Panc1 (cell line): ENCODE results near the gene CUTA. TPM values are rescaled to one million over a fixed set of nuclear protein-coding genes. Genes with fewer than 3 reads are reported as not detected.
A peak's percentile ranks its signal among the peaks of the same experiment; 100 is the strongest.

Experiments used
- ATAC-seq: fragments of 200-7000 bp; cut with Tn5 transposase; 2 replicates; pipeline ENCODE4 v1.9.1; 2020; ENCODE audit warnings: mild to moderate bottlenecking, moderate library complexity
- BruUV-seq: library from RNA; stranded (reverse); fragments of 400-500 nt; replicated peaks from 2 replicates; lab custom pipeline; 2021; lab: Mats Ljungman, UMichigan
- CTCF ChIA-PET: fragments of 300-600 bp; sonication (Branson Sonifier 250); formaldehyde crosslinking; loops from one replicate; lab custom pipeline; 2022; ENCODE audit warnings: antibody characterized with exemption; lab: Charles Lee
- POLR2A ChIA-PET: fragments of 300-600 bp; sonication (Branson Sonifier 250); formaldehyde crosslinking; loops from one replicate; lab custom pipeline; 2022; ENCODE audit warnings: antibody characterized with exemption; lab: Charles Lee
- DNase-seq: peaks from one replicate; pipeline ENCODE4 v3.0.0-alpha.2; 2010; ENCODE audit warnings: low read depth, low spot score
- H3K27ac ChIP-seq: 2 replicates; pipeline ENCODE4 v1.5.1; 2011; ENCODE audit warnings: mild to moderate bottlenecking, low read length, inconsistent platforms
- H3K27me3 ChIP-seq: fragments of 200-500 bp; sonication (Bioruptor generic); 2 replicates; pipeline ENCODE4 v1.6.0; 2014; ENCODE audit warnings: low read length, inconsistent platforms; ENCODE audit not compliant: control insufficient read depth, insufficient read depth
- H3K36me3 ChIP-seq: fragments of 200-500 bp; sonication (Bioruptor generic); 2 replicates; pipeline ENCODE4 v1.5.1; 2014; ENCODE audit warnings: inconsistent platforms, mild to moderate bottlenecking, low read length, moderate library complexity; ENCODE audit not compliant: control insufficient read depth, insufficient read depth
- H3K4me1 ChIP-seq: 2 replicates; pipeline ENCODE4 v1.5.1; 2011; ENCODE audit warnings: inconsistent platforms, mild to moderate bottlenecking, low read length, moderate library complexity; ENCODE audit not compliant: control insufficient read depth, insufficient read depth
- H3K4me3 ChIP-seq, 2 experiments: 2 replicates each; pipeline ENCODE4 v1.5.1; 2011 to 2012; ENCODE audit warnings: low read depth in 2 of 2, low read length in 2 of 2, mild to moderate bottlenecking in 2 of 2, inconsistent platforms in 1 of 2, moderate library complexity in 1 of 2
- H3K9me3 ChIP-seq: fragments of 200-500 bp; sonication (Bioruptor generic); 2 replicates; pipeline ENCODE4 v1.5.1; 2014; ENCODE audit warnings: low read depth, mild to moderate bottlenecking, inconsistent platforms, low read length, moderate library complexity; ENCODE audit not compliant: control insufficient read depth, insufficient read depth
- POLR2AphosphoS5 ChIP-seq: IDR thresholded peaks from 2 replicates; pipeline ENCODE4 v1.6.1; 2012; ENCODE audit warnings: mild to moderate bottlenecking, low read depth, low read length, moderate library complexity
- SIN3A ChIP-seq: IDR thresholded peaks from 2 replicates; pipeline ENCODE4 v1.6.1; 2012; ENCODE audit warnings: low read depth, mild to moderate bottlenecking, low read length, moderate library complexity, borderline replicate concordance; ENCODE audit not compliant: insufficient read depth
- TCF7L2 ChIP-seq: IDR thresholded peaks from 2 replicates; pipeline ENCODE4 v1.6.1; 2011; ENCODE audit warnings: mild to moderate bottlenecking, low read depth, low read length, inconsistent platforms
- in situ Hi-C: cut with HindIII; loops from 2 replicates; pipeline ENCODE4 v1.10.0; 2016; ENCODE audit warnings: low sequenced_read_pairs, low pct_unique_long_range_greater_than_20kb
- intact Hi-C: fragments of 100-400 bp; cut with micrococcal nuclease; formaldehyde crosslinking; loops from one replicate; pipeline ENCODE4 v1.10.0; 2022; ENCODE audit not compliant: unreplicated experiment
- total RNA-seq: library from RNA; stranded (reverse); gene quantifications from one replicate; pipeline ENCODE4 v1.2.1, GENCODE V29; 2021; ENCODE audit not compliant: unreplicated experiment
- TF ChIP-seq, protein P1 (sequence below), 2 experiments: IDR thresholded peaks; 2 replicates each; pipeline ENCODE4 v1.6.1; 2011 to 2012; ENCODE audit warnings: low read depth in 2 of 2, control low read depth in 1 of 2, low read length in 1 of 2, mild to moderate bottlenecking in 1 of 2, moderate library complexity in 1 of 2; ENCODE audit not compliant: insufficient read depth in 1 of 2
- TF ChIP-seq, protein P2 (sequence below): fragments of 450-650 bp; IDR thresholded peaks from 2 replicates; pipeline ENCODE4 v1.5.1; 2017; ENCODE audit warnings: mild to moderate bottlenecking

The CUTA gene
- total RNA-seq, 1 experiment from 2014 or later = 338 TPM

DNA sequence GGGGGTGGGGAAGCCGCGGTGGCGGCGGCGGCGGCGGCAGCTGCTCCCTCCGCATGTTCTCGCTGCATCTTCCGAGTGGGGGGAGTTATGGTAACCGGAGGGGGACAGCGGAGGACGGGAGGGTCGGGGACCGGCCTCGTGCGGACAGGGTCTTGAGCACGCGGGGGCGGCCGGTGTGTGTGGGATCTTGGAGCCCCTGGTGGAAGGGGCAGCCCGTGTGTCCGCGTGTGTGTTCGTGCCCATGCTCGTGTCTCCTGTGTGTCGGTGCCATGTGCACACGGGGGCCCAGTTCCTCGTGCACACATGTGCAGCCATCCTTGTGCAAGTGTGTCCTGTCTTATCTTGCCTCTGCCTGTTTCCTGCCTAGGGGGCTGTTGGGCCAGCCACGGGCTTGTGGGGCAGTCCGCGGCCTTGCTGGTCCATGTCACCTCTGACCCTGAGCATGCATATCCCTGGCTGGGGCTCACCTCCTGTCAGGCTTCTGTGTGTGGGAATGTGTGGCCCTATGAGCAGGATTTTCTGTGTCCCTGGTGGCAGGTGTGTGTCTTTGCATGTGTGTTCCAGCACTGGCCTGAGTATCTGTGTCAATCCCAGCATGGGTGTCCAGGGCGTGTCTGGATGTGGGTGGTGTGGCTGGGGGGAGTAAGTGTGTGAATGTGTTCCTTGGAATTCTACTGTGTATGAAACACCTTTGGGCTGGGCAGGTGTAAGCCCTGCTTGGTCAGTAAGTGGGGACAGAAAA, 10.5 kb upstream of the CUTA start:
- no peaks in the 10 kb centered on the region for H3K36me3 ChIP-seq
- in situ Hi-C loops (no loop called here), intact Hi-C loops (no loop called here)
- no TSS peak for BruUV-seq
- TF ChIP-seq, protein P1, sequence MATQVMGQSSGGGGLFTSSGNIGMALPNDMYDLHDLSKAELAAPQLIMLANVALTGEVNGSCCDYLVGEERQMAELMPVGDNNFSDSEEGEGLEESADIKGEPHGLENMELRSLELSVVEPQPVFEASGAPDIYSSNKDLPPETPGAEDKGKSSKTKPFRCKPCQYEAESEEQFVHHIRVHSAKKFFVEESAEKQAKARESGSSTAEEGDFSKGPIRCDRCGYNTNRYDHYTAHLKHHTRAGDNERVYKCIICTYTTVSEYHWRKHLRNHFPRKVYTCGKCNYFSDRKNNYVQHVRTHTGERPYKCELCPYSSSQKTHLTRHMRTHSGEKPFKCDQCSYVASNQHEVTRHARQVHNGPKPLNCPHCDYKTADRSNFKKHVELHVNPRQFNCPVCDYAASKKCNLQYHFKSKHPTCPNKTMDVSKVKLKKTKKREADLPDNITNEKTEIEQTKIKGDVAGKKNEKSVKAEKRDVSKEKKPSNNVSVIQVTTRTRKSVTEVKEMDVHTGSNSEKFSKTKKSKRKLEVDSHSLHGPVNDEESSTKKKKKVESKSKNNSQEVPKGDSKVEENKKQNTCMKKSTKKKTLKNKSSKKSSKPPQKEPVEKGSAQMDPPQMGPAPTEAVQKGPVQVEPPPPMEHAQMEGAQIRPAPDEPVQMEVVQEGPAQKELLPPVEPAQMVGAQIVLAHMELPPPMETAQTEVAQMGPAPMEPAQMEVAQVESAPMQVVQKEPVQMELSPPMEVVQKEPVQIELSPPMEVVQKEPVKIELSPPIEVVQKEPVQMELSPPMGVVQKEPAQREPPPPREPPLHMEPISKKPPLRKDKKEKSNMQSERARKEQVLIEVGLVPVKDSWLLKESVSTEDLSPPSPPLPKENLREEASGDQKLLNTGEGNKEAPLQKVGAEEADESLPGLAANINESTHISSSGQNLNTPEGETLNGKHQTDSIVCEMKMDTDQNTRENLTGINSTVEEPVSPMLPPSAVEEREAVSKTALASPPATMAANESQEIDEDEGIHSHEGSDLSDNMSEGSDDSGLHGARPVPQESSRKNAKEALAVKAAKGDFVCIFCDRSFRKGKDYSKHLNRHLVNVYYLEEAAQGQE (IDR thresholded peaks at IDR 0.05; ENCODE audit: insufficient read depth in 1 of 2, low read depth in 2 of 2, low read length in 1 of 2) = no peak
- no peak for TF ChIP-seq SIN3A
- TF ChIP-seq TCF7L2 = no peak
- TF ChIP-seq, protein P2, sequence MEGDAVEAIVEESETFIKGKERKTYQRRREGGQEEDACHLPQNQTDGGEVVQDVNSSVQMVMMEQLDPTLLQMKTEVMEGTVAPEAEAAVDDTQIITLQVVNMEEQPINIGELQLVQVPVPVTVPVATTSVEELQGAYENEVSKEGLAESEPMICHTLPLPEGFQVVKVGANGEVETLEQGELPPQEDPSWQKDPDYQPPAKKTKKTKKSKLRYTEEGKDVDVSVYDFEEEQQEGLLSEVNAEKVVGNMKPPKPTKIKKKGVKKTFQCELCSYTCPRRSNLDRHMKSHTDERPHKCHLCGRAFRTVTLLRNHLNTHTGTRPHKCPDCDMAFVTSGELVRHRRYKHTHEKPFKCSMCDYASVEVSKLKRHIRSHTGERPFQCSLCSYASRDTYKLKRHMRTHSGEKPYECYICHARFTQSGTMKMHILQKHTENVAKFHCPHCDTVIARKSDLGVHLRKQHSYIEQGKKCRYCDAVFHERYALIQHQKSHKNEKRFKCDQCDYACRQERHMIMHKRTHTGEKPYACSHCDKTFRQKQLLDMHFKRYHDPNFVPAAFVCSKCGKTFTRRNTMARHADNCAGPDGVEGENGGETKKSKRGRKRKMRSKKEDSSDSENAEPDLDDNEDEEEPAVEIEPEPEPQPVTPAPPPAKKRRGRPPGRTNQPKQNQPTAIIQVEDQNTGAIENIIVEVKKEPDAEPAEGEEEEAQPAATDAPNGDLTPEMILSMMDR = no peak; the same call in 1 of the 2 replicates
- no peak for TF ChIP-seq POLR2AphosphoS5
- peak overlapping the region; percentile 20; the same call in 1 of the 2 replicates for H3K27ac ChIP-seq
- ATAC-seq (no peak), DNase-seq (no peak)
- ChIA-PET POLR2A (interaction anchor here (0.7 kb wide), 1 partner anchor 151 kb away, joined by 4 read pairs; the partner anchor contains the start of gene B3GALT4), CTCF (no interaction called here)
- peaks cover 37% of the 10 kb centered on the region for H3K4me1 ChIP-seq
- H3K9me3 ChIP-seq = no peaks in the 10 kb centered on the region
- H3K4me3 ChIP-seq = peak overlapping the region; percentile 47 to 60
- no peaks in the 10 kb centered on the region for H3K27me3 ChIP-seq

DNA sequence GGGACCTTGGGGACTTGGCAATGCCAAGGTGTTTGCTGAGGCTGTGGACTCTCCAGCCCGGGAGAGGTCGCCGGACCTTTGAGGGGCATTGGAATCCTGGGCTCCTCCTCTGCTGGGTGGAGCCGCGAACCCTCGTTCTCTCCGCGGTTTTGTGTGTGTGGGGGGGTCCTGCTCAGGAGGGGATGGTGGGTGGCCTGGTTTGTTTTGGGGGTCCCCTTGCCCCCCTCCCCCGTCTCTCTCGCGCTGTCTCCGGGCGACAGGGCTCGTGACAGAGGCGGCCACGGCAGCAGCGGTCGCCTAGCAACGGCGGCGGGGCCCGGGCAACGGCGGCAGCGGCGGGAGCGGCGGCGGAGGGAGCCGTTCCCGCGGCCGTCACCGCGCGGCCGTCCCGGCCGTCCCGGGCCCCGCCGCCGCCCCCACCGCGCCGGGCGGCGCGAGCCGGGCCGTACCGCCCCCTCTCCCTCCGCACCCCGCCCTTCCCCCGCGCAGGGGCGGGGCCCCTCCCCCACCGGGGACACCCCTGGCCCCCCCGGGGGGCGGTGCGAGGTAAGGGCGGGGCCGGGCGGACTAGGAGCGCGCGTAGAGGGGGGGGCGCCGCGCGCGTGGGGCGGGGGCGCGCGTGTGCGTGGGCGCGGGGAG, 9.8 kb upstream of the CUTA start:
- Histone ChIP-seq H3K9me3 (no peaks in the 10 kb centered on the region), H3K36me3 (no peaks in the 10 kb centered on the region), H3K4me3 (peak overlapping the region; percentile 60 to 91), H3K27me3 (no peaks in the 10 kb centered on the region), H3K27ac (peak overlapping the region; percentile 76), H3K4me1 (peaks cover 37% of the 10 kb centered on the region)
- no TSS peak for BruUV-seq
- CTCF ChIA-PET = no interaction called here
- ATAC-seq (peak; percentile 47), DNase-seq (no peak)
- TF ChIP-seq, protein P1 (IDR thresholded peaks at IDR 0.05; ENCODE audit: insufficient read depth in 1 of 2, low read depth in 2 of 2, low read length in 1 of 2) = no peak
- TF ChIP-seq POLR2AphosphoS5 = no peak
- peak; percentile 28; the same call in 1 of the 2 replicates for TF ChIP-seq SIN3A
- TF ChIP-seq, protein P2 = peak; percentile 55
- no peak for TF ChIP-seq TCF7L2
- intact Hi-C loops = no loop called here
- POLR2A ChIA-PET = interaction anchor here (0.7 kb wide), 1 partner anchor 151 kb away, joined by 4 read pairs; the partner anchor contains the start of gene B3GALT4
- in situ Hi-C loops = no loop called here
